GM12892 (cell line): Measurements from ENCODE around the gene DENND6B.

Source experiments
- POLR2A ChIP-seq: IDR thresholded peaks from 2 replicates; pipeline ENCODE4 v1.6.1; 2011; ENCODE audit warnings: low read depth, low read length, control low read depth
- TAF1 ChIP-seq: IDR thresholded peaks from 2 replicates; pipeline ENCODE4 v1.6.1; 2011; ENCODE audit warnings: low read depth, mild to moderate bottlenecking, control low read depth, low read length, borderline replicate concordance

- TF ChIP-seq POLR2A (no peak), TAF1 (no peak)
Measured at GRCh38 chr22:50316114-50317065, 10.4 kb downstream of the DENND6B start.
